ENCODE measurements around the gene TSNAX. TPM values are rescaled to one million over a fixed set of nuclear protein-coding genes. Genes with fewer than 3 reads are reported as not detected.
A peak's percentile ranks its signal among the peaks of the same experiment; 100 is the strongest.

TSNAX gene
- total and polyA plus RNA-seq, 4 donors, result 11.4 to 41.1 (median 32.5) TPM

DNA sequence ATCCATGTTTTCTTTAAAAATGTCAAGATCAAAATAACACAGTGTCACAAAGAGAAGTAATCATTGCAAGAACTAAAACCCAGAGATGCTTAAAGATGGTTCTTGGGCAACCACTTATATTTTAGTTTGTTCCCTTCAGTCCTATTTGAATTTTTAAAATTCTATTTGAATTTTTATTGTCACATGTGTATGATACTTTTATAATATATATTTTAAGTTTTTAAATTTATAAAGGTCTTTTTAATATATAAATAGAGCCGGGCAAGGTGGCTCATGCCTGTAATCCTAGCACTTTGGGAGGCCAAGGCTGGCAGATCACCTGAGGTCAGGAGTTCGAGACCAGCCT is 75.8 kb downstream of the TSNAX start:
- no peak overlapping the region for H3K4me3 ChIP-seq
- ATAC-seq (ENCODE audit: insufficient read depth, low FRiP score), result no peak
- TF ChIP-seq CTCF (IDR thresholded peaks at IDR 0.05; ENCODE audit: control extremely low read depth, extremely low read depth), result no peak
- H3K9me3 ChIP-seq (ENCODE audit: control insufficient read depth in 4 of 4, insufficient read depth in 3 of 4, low read length in 3 of 4), result no peaks in the 10 kb centered on the region
- 77% methylated on average over 2 of the region's 2 CpGs for WGBS, 2 donors
- H3K27me3 ChIP-seq (ENCODE audit: control insufficient read depth in 3 of 3, insufficient read depth in 3 of 3, low read length in 2 of 3), result no peaks in the 10 kb centered on the region
- H3K36me3 ChIP-seq (ENCODE audit: control insufficient read depth in 4 of 4, insufficient read depth in 4 of 4, low read length in 4 of 4), result no peaks in the 10 kb centered on the region
- H3K4me1 ChIP-seq (ENCODE audit: control insufficient read depth in 5 of 5, insufficient read depth in 5 of 5, low read length in 5 of 5), result peaks cover 0 to 31% (median 2%) of the 10 kb centered on the region in 5 donors
- no peak overlapping the region for H3K27ac ChIP-seq (ENCODE audit: low read depth in 1 of 2, low read length in 1 of 2)
- H3K9ac ChIP-seq (ENCODE audit: insufficient read depth in 1 of 2, low read length in 2 of 2), result no peak overlapping the region
- DNase-seq, result no peak

GRCh38 chr1:231605149-231606100 is 77.0 kb downstream of the TSNAX start:
- Histone ChIP-seq H3K9me3 (ENCODE audit: control insufficient read depth in 4 of 4, insufficient read depth in 3 of 4, low read length in 3 of 4) (no peaks in the 10 kb centered on the region), H3K9ac (ENCODE audit: insufficient read depth in 1 of 2, low read length in 2 of 2) (no peak overlapping the region), H3K36me3 (ENCODE audit: control insufficient read depth in 4 of 4, insufficient read depth in 4 of 4, low read length in 4 of 4) (no peaks in the 10 kb centered on the region), H3K27me3 (ENCODE audit: control insufficient read depth in 3 of 3, insufficient read depth in 3 of 3, low read length in 2 of 3) (no peaks in the 10 kb centered on the region), H3K4me1 (ENCODE audit: control insufficient read depth in 5 of 5, insufficient read depth in 5 of 5, low read length in 5 of 5) (peaks cover 0 to 23% (median 2%) of the 10 kb centered on the region in 5 donors), H3K27ac (ENCODE audit: low read depth in 1 of 2, low read length in 1 of 2) (no peak overlapping the region), H3K4me3 (no peak overlapping the region)
- peak in 1 of 3 donors; percentile 13 for DNase-seq
- no peak for TF ChIP-seq CTCF (IDR thresholded peaks at IDR 0.05; ENCODE audit: control extremely low read depth, extremely low read depth)
- ATAC-seq (ENCODE audit: insufficient read depth, low FRiP score), result no peak
- 58 to 70% methylated on average over 8 of the region's 8 CpGs for WGBS, 2 donors

- DNase-seq (no peak), ATAC-seq (ENCODE audit: insufficient read depth, low FRiP score) (no peak)
- TF ChIP-seq CTCF (IDR thresholded peaks at IDR 0.05; ENCODE audit: control extremely low read depth, extremely low read depth), result no peak
- Histone ChIP-seq H3K27me3 (ENCODE audit: control insufficient read depth in 3 of 3, insufficient read depth in 3 of 3, low read length in 2 of 3) (no peaks in the 10 kb centered on the region), H3K36me3 (ENCODE audit: control insufficient read depth in 4 of 4, insufficient read depth in 4 of 4, low read length in 4 of 4) (no peaks in the 10 kb centered on the region), H3K27ac (ENCODE audit: low read depth in 1 of 2, low read length in 1 of 2) (no peak overlapping the region), H3K9me3 (ENCODE audit: control insufficient read depth in 4 of 4, insufficient read depth in 3 of 4, low read length in 3 of 4) (no peaks in the 10 kb centered on the region), H3K9ac (ENCODE audit: insufficient read depth in 1 of 2, low read length in 2 of 2) (no peak overlapping the region), H3K4me3 (no peak overlapping the region), H3K4me1 (ENCODE audit: control insufficient read depth in 5 of 5, insufficient read depth in 5 of 5, low read length in 5 of 5) (peaks cover 0 to 14% (median 2%) of the 10 kb centered on the region in 5 donors)
- WGBS, 2 donors, result 77 to 79% methylated on average over 4 of the region's 4 CpGs
Measured at GRCh38 chr1:231606712-231607111, 78.2 kb downstream of the TSNAX start.

All from lung (tissue), 12 donors.